AG09319 (cell line): ENCODE measurements around the gene ZCCHC24.

Experiments
- DNase-seq: peaks from one replicate; pipeline ENCODE4 v3.0.0-alpha.2; 2010; ENCODE audit warnings: low read depth; ENCODE audit errors: extremely low read depth
- CTCF ChIP-seq: IDR thresholded peaks from 2 replicates; pipeline ENCODE4 v1.5.1; 2011; ENCODE audit warnings: low read depth, mild to moderate bottlenecking, inconsistent platforms, low read length, moderate library complexity

The ZCCHC24 gene

DNA sequence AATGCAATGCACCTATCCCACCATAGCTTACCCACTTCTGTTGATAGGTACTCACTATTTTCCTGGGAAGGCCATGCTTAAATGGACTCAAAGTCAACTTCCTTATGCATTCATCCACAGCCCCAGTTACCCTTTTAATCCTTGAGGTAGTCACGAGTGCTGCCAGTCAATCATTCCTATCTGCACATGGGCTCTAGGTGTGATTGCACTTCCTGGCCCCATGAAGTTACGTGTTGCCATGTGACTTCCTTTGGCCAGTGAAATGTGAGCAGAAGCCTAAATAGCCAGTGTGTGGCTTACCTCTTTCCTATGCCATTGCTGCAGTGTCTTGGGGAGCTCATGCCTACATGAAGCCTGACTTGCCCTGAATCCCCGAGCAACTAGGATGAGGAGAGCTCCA, 43.4 kb upstream of the ZCCHC24 start:
- TF ChIP-seq CTCF: no peak
- no peak for DNase-seq

GRCh38 chr10:79488336-79488735, 42.9 kb upstream of the ZCCHC24 start:
- TF ChIP-seq CTCF: no peak
- DNase-seq: peak; percentile 76

GRCh38 chr10:79487296-79488194, 42.1 kb upstream of the ZCCHC24 start:
- no peak for DNase-seq
- peak; percentile 62 for TF ChIP-seq CTCF

DNA sequence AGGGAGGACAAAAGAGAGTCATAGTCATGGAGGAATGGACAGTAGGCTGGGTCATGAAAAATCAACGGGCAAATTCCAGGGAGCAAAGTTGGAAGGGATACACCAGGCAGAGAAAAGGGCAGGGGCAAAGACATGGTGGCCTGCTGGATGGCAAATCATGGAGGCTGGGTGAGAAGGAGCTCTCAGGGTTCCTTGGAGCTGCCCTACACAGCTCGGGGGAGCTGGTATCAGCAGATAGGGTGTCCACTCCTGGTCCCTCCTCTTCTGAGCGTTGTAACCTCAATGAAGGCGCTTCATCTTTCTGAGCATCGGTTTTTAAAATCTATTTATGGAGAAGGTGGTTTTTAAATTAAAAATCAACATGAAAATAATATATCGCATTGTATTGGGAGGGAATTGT, 39.1 kb upstream of the ZCCHC24 start:
- TF ChIP-seq CTCF: no peak
- no peak for DNase-seq

DNA sequence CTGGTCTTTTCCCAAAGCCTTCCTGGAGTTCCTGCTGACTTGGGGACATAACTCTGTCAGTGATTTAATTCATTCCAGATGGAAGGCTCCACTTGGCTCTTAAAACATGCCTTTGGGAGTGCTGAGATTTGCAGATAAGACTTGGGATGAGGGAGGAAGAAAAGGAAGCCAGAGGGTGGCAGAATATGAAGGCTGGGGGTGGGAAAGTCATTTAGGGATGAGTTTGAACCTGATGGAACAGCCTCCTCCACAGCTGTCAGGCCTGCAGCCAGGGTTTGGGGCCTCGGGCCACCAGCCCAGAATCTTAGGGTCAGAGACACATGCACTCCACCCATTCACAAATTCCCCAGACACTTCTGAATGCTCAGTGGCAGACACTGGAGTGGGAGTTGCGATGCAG, 38.5 kb upstream of the ZCCHC24 start:
- TF ChIP-seq CTCF: no peak
- DNase-seq: peak; percentile 55

DNA sequence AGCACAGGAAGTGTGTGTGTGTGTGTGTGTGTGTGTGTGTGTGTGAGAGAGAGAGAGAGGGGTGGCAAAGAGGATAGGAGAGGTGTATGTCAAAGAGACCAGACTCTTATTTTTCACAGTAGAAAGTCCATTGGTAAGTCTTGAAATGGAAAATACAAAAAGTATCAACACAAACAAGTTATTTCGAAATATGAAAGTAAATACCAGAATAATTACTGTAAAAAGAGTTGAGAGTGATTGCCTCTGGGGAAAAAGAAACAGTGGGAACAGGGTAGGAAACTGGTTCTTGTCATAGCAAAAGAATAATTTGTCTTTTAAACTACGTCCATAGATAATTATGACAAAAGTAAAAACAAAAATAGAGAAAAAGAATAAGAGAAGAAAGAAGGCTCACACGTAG, 37.9 kb upstream of the ZCCHC24 start:
- no peak for DNase-seq
- TF ChIP-seq CTCF: no peak

DNA sequence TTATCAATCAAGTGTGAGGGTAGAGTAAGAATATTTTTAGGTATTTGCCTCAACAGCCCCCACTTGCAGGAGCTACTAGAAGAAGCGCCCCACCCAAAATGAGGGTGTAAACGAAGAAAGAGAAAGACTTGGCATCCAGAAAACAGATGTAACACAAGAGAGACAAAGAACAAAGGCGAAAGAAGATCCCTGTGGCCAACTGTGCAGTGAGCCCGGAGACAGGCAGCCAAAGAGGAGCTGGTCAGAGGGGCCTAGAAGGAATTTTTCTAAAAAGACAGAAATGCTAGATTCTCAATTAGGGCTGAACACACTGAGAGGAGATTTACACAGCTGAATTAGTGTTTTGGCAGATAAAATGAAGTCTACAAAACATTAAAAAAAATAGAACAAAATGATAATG, 37.3 kb upstream of the ZCCHC24 start:
- no peak for TF ChIP-seq CTCF
- DNase-seq: no peak
